HG03469 (cell line): Measurements from ENCODE around the gene ENO2.

Experiments
- ATAC-seq: cut with Tn5 transposase; IDR thresholded peaks from one replicate; pipeline ENCODE4 v1.9.1; 2021; ENCODE audit warnings: mild to moderate bottlenecking, moderate library complexity, moderate number of reproducible peaks; ENCODE audit not compliant: unreplicated experiment

ENO2 gene

DNA sequence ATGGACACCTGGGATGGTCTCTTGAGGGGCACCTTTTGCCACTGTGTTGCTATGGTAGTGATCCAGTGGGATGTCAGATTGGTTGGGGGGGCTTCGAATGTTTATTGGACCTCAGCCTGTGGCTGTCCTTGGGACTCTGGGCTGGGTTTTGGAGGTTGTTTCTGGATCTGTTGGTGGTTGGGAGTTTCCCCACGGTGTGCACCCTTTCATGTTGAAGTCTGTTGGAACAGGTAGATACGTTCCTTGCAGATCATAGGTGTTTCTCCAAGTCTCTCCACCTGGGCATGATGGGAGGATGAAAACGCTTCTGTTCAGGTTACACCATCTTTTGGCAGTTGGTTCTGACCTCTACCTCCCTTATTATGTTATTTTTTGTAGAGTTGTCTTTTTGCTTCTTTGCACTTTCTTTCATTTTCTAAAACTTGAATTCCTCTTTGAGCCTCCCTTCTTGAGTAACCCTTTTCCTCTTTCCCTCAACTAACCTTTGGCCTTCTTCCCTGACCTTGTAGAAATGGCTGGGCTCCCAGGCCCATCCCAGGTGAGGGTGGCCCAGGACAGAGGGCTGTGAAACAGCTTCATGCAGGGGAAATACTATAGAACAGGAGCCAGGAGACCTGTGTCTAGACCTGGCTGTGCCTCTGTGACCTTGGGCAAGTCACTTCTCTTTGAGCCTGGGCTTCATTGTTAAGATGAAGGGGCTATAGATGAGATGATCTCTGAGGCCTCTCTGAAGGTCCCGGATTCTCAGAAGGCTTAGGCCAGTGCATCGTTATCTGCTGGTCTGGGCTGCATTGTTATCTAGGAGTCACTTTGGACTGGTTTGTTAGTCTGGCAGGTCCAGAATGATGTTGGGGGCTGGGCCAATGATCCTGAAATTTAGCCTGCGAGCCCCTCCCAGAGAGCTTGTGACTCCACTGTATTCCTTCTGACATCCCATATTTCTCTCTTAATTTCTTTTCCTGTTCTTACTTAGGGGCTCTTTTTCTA, 15.4 kb downstream of the ENO2 start:
- ATAC-seq: no peak

GRCh38 chr12:6932766-6933165, 18.4 kb downstream of the ENO2 start:
- no peak for ATAC-seq

DNA sequence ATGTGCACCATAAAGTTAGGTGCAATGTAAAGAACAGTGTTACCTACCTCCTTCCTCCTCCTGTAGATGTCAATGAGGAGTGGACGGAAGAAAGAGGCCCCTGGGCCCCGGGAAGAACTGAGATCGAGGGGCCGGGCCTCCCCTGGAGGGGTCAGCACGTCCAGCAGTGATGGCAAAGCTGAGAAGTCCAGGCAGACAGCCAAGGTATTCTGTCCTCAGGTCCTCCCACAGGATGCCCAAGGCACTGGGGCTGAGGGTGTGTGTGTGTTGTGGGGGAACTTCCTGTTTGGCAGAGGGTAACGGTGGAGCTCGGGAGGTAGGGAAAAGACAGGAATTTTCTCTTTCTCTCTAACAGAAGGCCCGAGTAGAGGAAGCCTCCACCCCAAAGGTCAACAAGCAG, 19.7 kb downstream of the ENO2 start:
- ATAC-seq: no peak

GRCh38 chr12:6935371-6936193, 21.2 kb downstream of the ENO2 start:
- no peak for ATAC-seq

DNA sequence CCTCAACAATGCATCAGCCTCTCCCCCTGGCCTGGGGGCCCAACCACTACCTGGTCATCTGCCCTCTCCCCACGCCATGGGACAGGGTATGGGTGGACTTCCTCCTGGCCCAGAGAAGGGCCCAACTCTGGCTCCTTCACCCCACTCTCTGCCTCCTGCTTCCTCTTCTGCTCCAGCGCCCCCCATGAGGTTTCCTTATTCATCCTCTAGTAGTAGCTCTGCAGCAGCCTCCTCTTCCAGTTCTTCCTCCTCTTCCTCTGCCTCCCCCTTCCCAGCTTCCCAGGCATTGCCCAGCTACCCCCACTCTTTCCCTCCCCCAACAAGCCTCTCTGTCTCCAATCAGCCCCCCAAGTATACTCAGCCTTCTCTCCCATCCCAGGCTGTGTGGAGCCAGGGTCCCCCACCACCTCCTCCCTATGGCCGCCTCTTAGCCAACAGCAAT, 21.8 kb downstream of the ENO2 start:
- no peak for ATAC-seq

DNA sequence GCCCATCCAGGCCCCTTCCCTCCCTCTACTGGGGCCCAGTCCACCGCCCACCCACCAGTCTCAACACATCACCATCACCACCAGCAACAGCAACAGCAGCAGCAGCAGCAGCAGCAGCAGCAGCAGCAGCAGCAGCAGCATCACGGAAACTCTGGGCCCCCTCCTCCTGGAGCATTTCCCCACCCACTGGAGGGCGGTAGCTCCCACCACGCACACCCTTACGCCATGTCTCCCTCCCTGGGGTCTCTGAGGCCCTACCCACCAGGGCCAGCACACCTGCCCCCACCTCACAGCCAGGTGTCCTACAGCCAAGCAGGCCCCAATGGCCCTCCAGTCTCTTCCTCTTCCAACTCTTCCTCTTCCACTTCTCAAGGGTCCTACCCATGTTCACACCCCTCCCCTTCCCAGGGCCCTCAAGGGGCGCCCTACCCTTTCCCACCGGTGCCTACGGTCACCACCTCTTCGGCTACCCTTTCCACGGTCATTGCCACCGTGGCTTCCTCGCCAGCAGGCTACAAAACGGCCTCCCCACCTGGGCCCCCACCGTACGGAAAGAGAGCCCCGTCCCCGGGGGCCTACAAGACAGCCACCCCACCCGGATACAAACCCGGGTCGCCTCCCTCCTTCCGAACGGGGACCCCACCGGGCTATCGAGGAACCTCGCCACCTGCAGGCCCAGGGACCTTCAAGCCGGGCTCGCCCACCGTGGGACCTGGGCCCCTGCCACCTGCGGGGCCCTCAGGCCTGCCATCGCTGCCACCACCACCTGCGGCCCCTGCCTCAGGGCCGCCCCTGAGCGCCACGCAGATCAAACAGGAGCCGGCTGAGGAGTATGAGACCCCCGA, 22.5 kb downstream of the ENO2 start:
- ATAC-seq: no peak

DNA sequence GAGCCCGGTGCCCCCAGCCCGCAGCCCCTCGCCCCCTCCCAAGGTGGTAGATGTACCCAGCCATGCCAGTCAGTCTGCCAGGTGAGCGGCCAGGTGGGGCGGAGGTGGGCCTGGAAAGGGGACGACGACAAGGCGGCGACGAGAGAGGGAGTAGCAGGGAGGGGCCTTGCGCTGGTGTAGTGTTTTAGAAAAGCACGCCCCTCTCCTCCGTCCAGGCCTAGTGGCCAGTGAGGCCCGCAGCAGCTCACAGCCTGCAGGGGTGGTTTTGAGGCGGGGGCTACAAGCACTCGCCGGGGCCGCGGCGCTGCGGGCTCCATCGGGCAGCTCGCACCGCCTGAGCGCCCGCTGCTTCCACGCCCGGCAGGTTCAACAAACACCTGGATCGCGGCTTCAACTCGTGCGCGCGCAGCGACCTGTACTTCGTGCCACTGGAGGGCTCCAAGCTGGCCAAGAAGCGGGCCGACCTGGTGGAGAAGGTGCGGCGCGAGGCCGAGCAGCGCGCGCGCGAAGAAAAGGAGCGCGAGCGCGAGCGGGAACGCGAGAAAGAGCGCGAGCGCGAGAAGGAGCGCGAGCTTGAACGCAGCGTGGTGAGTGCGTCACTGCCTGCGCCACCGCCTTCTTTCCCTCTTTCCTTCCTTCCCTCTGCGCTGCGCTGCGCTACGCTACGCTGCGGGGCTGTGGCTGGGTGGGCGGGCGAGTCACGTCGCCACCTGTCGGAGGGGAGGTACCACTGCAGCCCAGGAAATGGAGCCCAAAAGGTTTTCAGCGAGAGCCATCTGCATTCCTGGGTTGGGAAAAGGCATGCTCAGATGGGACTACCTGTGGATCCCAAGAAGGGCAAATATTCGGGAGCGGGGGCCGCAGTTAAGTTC, 23.3 kb downstream of the ENO2 start:
- peak; percentile 74 for ATAC-seq

GRCh38 chr12:6938353-6939190, 24.2 kb downstream of the ENO2 start:
- no peak for ATAC-seq

- no peak for ATAC-seq
These were observed 24.8 kb downstream of the ENO2 start for GRCh38 chr12:6939191-6939540.

- ATAC-seq: no peak
These were observed 26.9 kb downstream of the ENO2 start for GRCh38 chr12:6941267-6941666.

- no peak for ATAC-seq
These were observed 27.4 kb downstream of the ENO2 start for GRCh38 chr12:6941782-6942181.

- ATAC-seq: no peak
These were observed 27.9 kb downstream of the ENO2 start for GRCh38 chr12:6942331-6942665.

DNA sequence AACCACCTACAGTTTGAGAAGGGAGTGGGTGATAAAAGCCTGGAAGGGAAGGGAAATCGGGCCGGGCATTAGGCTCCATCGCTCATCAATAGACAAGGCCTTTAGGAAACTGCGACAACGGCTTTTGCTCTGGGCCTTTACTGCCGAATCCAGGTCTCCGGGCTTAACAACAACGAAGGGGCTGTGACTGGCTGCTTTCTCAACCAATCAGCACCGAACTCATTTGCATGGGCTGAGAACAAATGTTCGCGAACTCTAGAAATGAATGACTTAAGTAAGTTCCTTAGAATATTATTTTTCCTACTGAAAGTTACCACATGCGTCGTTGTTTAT, 29.0 kb downstream of the ENO2 start:
- peak; percentile 12 for ATAC-seq

GRCh38 chr12:6943722-6944380, 29.5 kb downstream of the ENO2 start, which contains the start of the genes C12orf57 and RNU7-1:
TSS of gene C12orf57 (plus strand) at chr12:6944022. CDS start at chr12:6944122, 100 bp downstream.
TSS of gene RNU7-1 (plus strand) at chr12:6943816.
- ATAC-seq: peak; percentile 28

GRCh38 chr12:6944381-6945186, 30.2 kb downstream of the ENO2 start:
- ATAC-seq: peak; percentile 22

DNA sequence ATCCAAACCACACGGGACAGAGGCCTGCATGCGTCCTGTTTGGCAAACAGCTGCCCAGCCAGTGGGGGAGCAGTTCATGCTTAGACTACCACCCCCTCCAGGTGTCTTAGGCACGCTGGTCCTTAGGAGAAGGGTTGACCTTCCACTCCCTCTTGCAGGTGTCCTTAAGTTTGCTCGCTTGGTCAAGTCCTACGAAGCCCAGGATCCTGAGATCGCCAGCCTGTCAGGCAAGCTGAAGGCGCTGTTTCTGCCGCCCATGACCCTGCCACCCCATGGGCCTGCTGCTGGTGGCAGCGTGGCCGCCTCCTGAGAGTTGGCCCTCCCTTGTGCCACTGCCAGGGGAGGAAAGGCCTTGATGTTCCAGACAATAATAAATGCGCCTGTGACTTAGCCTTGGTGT, 31.2 kb downstream of the ENO2 start:
- ATAC-seq: no peak

GRCh38 chr12:6946033-6946919, 31.9 kb downstream of the ENO2 start:
- ATAC-seq: no peak
